GM21423 (cell line): Measurements from ENCODE around the gene EDEM2.
"Not testable (repeated sequence)": the region's sequence is repeated elsewhere in the genome, so short reads cannot be mapped to it uniquely, and the experiment has no call there.

ENCODE experiments used
- ATAC-seq: cut with Tn5 transposase; IDR thresholded peaks from one replicate; pipeline ENCODE4 v1.9.1; 2021; ENCODE audit warnings: mild to moderate bottlenecking, moderate library complexity; ENCODE audit not compliant: unreplicated experiment

The EDEM2 gene, protein sequence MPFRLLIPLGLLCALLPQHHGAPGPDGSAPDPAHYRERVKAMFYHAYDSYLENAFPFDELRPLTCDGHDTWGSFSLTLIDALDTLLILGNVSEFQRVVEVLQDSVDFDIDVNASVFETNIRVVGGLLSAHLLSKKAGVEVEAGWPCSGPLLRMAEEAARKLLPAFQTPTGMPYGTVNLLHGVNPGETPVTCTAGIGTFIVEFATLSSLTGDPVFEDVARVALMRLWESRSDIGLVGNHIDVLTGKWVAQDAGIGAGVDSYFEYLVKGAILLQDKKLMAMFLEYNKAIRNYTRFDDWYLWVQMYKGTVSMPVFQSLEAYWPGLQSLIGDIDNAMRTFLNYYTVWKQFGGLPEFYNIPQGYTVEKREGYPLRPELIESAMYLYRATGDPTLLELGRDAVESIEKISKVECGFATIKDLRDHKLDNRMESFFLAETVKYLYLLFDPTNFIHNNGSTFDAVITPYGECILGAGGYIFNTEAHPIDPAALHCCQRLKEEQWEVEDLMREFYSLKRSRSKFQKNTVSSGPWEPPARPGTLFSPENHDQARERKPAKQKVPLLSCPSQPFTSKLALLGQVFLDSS

DNA sequence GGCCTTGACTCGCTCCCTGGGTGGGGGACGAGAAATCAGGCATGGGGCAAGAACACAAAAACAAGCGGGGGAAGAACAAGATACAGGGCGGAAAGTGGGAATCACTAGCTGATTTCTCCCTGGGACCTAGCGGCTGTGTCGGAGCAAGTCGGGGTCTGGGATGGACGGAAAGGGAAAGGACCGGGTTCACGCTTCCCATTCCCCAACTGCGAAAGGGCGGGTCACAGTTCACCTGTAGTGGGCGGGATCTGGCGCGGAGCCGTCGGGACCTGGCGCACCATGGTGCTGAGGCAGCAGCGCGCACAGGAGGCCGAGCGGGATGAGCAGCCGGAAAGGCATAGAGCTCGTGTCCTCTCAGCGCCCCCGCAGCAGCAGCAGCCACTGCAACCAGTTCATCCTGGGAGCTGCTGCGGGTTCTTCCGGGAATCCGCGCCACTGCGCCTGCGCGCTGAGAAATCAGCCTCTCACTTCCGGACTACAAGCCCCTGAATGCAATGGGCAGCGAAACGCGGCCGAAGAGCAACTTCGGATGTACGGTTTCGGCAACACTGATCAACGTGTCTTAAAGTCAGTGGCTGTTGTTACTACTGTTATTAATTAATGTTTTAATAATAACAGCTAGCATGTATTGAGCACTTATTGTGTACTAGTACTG, at the start of gene EDEM2:
Gene EDEM2 (minus strand): TSS at position 417 of the 655 bp plus-strand sequence. CDS start 78 bp downstream, at position 339.
- ATAC-seq = peak; percentile 78

DNA sequence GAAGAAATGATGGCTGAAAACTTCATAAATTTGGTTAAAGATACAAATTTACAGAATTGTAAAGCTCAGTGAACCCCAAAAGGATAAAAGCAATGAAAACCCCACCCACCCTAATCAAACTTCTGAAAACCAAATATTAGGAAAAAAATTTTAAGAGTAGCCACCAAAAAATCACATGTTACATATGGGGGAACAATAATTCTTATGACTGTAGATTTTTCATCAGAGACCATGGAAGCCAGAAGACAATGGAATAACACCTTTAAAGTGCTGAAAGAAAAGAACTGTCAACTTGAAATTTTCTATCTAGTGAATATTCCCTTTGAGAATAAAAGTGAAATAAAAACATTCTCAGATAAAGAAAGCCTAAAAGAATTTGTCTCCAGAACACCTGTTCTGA, 49.2 kb upstream of the EDEM2 start:
- no peak for ATAC-seq

DNA sequence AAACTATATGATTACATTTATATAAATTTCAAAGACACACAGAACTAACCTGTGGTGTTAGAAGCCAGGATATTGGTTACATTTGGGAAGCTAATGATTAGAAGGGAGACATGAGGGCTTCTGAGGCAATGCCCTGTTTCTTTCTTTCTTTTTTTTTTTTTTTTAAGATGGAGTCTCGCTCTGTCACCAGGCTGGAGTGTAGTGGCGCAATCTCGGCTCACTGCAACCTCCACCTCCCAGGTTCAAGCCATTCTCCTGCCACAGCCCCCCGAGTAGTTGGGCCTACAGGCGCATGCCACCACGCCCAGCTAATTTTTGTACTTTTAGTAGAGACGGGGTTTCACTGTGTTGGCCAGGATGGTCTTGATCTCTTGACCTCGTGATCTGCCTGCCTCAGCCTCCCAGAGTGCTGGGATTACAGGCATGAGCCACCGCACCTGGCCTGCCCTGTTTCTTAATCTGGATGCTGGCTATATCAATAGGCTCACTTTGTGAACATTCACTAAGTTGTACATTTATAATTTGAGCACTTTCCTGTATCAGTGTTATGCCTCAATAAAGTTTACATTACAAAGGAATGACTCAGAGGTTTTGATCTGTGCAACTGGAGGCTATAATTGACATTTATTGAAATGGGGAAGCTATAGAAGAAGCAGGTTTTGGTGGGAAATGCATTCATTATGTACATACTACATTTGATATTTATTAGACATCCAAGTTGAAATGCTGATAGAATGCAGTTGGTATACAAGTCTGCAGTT, 46.1 kb upstream of the EDEM2 start:
- not testable (repeated sequence) for ATAC-seq

DNA sequence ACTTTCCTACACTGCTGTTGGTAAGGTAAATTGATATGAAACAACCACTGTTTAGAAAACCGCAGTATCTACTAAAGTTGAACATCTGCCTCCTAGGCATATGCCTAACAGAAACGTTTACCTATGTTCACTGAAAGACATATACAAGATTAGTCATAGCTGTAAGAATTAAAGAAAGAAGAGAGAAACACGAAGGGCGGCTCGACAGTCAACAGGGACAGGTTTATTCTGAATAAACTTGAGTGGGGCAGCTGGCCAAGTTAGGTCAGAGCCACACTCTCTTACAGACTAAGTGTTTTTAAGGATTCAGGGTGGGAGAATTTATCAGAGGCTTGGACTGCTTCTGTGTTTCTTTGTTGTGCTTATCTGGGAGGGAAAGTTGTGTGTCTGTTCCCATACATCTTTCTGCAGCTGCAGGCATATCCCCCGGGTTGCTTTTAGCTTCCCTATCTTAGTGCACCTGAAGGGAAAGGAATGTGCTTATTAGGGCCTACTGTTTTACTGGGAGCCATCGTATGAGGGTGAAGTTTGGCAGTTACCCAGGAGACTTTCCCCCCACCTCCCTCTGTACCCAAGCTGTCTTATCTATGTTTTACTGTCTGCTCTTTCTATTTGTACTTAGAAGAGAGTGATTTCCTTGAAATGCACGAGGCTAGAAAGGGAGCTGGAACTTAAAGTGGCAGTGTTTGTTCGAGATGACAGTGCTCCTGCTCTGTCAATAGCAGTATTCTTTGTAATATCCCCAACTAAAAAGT, 45.2 kb upstream of the EDEM2 start:
- no peak for ATAC-seq

DNA sequence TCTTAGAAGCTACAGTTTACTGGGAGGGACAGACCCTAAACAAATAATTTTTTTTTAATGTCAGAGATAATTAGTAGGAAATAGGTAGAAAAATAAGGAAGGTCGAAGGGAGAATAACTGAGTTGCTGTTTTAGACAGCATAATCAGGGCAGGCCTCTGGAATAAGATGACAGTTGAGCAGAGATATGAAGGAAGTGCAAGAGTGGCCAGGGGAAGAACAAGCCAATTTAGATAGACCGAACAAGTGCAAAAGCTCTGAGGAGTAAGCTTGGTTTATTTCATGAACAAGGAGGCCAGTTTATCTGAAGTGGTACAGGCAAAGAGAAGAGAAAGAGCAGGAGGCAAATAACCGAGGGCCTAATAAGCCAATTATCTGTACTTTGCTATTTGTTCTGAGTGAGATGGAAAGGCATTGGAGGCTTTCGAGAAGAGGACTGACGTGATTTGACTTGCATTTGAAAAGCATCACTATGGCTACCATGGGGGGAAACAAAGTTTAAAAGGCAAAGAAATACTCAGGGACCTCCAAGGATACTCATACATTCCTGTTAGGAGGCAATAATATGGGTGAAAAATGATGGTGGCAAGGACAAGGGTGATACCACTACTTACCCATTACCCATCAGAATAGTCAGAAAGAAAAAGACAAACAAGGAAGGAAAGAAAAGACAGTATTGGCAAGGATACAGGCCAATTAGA, 44.4 kb upstream of the EDEM2 start:
- ATAC-seq = no peak

DNA sequence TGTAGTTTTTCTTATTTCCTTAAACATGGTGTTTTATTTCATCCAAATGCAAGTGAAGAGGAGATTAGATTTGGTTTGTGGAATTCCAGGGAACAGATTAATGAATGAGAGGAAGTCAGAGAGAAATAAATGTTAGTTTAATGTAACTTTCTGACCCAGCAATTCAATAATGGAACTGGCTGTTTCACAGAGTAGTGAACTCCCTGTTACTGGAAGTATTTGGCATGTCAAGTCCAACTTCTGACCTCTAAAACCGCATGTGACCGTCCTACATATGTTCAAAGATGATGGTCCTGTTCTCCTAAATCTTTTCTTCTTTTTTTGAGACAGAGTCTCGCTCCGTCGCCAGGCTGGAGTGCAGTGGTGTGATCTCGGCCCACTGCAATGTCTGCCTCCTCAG, 43.4 kb upstream of the EDEM2 start:
- no peak for ATAC-seq

DNA sequence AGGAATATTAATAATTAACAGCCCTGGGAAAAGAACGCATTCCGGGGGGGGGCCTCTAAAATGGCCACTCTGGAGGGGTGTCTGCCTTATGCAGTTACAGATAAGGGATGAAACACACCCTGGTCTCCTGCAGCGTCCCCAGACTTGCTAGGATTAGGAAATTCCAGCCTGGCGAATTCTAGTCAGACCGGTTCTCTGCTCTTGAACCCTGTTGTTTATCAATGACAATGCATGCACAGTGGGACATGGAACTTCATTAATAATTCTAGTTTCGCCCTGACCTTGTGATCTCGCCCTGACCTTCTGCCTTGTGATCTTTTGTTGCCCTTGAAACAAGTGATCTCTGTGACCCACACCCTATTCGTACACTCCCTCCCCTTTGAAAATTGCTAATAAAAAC, 42.1 kb upstream of the EDEM2 start:
- not testable (repeated sequence) for ATAC-seq

DNA sequence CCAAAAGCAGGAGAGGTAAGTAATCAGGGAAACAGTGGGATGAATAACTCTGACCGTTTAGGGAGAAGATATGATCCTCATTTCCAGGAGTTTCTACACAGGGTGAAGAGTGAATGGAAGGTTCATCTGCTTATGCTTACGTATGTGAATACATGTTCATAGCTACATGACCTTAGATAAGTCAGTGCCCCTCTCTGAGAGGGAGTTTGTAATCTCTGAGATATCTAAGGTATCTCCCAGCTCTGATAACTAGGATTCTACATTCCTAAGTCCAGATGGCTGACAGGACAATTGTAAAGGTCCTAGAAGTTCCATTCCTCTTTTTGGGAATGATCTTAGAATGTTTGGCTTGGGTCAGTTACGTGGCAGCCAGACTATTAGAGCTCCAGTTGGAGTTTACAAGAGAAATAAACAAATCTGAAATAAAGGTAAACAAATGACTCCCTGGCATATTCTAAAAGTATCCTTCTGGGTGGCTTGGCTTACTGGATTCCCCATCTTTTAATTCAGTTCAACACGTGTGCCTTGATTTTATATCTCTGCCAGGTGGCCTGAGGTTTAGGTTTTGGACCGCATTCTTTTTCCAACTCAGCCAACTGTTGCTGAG, 40.6 kb upstream of the EDEM2 start:
- no peak for ATAC-seq

DNA sequence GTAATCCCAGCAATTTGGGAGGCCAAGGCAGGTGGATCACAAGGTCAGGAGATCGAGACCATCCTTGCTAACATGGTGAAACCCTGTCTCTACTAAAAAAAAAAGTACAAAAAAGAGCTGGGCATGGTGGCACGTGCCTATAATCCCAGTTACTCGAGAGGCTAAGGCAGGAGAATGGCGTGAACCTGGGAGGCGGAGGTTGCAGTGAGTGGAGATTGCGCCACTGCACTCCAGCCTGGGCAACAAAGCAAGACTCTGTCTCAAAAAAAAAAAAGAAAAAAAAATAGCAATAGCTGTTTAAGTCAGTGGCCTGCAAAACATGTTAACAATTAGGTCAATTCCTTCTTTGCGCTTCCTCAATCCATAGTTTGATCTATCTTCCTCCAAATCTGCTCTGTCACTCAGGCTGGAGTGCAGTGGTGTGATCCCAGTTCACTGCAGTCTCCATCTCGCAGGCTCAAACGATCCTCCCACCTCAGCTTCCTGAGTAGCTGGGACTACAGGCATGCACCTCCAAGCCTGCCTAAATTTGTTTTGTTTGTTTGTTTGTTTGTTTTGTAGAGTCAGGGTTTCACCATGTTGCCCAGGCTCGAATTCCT, 39.7 kb upstream of the EDEM2 start:
- not testable (repeated sequence) for ATAC-seq

DNA sequence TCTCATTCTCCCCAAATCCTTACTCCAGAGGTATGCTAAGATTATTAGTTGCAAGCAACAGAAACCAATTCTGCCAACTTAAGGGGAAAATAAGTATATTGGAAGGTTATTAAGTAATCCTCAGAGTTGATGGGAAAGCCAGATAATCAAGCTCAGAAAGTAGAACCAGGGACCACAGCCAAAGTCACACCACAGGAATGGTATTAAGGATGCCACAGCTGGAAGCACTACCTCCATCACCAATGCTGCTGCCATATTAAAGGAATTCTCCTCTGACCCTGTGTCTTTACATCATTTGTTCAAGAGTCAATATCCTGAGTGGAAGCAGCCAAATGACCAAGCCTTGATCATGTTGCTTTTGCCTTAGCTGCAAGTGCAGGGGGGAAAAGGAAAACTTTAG, 34.6 kb upstream of the EDEM2 start:
- ATAC-seq = no peak

DNA sequence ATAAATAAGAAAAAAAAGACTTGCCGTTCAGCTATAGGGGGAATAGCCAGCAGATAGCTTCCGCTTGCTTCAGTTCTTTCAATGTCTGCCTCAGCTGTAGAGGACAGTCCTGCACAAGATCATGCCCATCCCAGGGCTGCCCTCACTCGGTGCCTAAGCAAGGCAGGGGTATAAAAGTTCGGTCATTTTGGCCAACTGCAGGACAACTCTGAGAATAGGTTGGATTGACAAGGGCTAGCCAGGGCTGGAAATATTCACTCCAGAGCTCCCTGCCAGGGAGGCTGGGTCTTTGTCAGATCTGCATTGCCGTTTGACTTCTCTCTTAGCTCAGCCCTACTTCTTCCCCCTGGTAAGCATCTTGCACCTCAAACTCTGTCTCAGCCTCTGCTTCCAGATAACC, 33.1 kb upstream of the EDEM2 start:
- ATAC-seq = no peak

DNA sequence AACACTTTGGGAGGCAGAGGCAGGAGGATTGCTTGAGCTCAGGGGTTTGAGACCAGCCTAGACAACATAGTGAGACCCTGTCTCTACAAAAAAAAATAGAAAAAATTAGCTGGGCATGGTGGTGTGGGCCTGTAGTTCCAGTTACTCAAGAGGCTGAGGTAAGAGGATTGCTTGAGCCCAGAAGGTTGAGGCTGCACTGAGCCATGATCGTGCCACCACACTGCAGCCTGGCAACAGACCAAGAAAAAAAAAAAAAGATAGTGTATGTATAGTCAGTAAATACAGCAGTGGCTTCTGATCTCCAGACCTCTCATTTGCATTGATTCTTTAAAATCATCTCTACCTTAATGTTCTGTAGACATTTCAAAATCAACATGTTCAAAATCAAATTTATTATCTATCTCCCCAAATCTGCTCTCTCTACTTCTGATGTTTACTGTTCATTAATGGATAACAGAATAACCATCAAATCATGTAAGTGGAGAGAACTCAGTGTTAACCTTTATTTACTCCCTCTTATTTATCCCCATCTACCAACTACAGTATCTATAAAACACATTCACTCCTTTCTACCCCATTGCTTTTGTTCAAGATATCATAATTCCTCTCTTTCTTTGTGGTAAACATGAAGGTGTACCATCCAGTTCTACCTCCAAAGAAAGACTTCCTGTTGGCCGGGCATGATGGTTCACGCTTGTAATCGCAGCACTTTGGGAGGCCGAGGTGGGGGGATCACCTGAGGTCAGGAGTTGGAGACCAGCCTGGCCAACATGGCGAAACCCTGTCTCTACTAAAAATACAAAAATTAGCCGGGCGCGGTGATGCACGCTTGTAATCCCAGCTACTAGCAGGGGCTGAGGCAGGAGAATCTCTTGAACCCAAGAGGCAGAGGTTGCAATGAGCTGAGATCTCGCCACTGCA, 32.4 kb upstream of the EDEM2 start:
- no peak for ATAC-seq

DNA sequence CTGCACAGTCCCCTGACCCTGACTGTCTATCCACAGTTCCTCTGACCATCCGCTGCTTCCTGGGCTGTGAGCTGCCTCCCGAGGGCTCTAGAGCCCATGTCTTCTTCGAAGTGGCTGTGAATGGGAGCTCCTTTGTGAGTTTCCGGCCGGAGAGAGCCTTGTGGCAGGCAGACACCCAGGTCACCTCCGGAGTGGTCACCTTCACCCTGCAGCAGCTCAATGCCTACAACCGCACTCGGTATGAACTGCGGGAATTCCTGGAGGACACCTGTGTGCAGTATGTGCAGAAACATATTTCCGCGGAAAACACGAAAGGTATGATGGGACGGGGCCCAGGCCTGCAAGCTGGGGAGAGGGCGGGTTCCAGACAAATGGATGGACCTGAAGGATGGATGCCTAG, 29.0 kb upstream of the EDEM2 start:
- no peak for ATAC-seq

DNA sequence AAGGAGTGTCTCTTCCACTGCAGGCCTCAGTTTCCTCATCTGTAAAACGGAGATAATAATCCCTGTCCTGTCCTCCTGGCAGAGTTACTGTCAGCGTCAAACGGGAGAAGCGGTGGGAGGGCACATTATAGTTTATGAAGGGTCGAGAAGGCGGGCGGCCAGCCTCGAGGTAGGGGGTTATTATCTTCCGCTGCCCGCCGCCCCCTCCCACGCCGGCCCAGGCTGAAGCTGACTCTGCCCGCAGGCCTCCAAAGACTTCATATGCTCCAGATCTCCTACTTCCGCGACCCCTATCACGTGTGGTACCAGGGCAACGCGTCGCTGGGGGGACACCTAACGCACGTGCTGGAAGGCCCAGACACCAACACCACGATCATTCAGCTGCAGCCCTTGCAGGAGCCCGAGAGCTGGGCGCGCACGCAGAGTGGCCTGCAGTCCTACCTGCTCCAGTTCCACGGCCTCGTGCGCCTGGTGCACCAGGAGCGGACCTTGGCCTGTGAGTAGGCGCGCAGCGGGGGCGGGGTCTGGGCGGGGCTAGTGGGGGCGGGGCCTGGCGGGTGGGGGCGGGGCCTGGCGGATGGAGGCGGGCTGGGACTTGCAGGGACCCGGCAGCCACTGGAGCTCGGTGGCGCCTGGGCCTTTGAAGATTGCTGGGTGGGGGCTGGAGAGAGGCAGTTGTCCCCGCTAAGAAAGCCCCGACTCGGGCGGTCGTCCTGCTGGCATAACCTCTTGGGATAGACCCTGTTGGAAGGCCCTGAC, 27.5 kb upstream of the EDEM2 start:
- no peak for ATAC-seq

DNA sequence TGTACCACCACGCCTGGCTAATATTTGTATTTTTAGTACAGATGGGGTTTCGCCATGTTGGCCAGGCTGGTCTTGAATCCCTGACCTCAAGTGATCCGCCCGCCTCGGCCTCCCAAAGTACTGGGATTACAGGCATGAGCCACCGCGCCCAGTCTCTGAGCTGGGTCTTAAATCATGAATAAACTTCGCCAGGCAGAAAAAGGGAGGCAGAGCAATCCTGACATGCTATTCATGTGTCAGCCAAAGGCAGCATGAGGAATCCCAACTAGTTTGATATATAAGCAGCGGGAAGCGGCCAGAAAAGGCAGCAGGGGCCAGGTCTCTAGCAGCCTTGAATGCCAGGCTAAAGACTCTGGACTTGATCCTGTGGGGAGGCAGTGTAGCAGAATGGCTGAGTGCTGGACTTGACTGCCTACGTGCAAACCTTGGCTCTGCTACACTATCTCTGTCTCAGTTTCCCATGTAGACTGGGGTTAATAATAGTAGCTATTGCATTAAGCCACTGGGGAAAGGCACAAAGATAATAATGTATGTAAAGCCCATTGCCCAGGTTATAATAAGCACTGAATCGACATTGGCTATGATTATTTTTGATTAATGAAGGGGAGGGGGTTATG, 26.5 kb upstream of the EDEM2 start:
- no peak for ATAC-seq

DNA sequence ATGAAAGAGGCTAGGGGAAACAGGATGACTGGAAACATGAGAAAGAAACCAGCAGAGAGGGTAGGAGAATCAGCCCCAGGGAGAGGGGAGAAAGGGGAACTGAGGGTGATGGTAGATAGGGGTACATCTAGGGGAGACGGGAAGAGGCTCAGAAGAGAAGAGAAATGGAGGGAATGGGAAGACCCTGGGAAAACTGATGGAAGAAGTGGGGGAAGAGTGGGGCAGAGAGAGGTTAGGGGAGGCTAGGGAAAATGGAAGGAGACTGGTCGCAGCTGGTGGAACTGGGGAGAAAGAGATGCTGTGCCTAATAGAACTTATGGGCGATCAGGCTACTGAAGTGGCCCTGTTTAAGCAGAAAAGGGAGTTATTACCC, 25.3 kb upstream of the EDEM2 start:
- ATAC-seq = no peak
